ENCODE measurements around the gene RNF207.

DNA sequence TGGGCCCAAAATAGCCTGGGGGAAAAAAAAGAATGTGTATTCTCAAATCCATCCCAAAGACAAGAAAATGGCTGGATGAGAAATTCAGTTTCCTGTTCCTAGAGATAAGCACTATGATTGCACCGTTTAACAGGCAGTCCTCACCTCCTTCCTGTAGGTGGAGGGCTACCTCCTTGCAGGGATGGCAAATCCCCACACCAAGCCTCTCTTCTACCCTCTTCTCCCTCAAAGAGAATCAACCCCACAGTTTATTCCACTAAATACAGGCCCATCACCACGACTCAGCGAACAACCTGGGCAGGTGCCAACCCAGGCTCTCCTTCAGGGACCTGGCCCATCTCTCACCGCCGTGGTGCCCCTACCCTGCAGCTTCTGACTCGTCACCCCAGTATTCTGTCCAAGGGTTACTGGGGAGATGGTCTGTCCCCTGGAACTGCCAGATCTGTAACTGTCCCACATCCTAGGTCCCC is 22.4 kb upstream of the RNF207 start:
- TF ChIP-seq ZBTB8A (CRISPR knock-in tag; IDR thresholded peaks at IDR 0.05; ENCODE audit: borderline replicate concordance, low read depth): no peak
- TF ChIP-seq EP300 (IDR thresholded peaks at IDR 0.05; ENCODE audit: low read depth in 2 of 2, low read length in 2 of 2): no peak
- no peak for TF ChIP-seq EP300 (CRISPR knock-in tag; IDR thresholded peaks at IDR 0.05; ENCODE audit: borderline replicate concordance)
- no peak for TF ChIP-seq SIN3A (IDR thresholded peaks at IDR 0.05; ENCODE audit: borderline replicate concordance, low read depth, low read length)
- TF ChIP-seq, protein P1, sequence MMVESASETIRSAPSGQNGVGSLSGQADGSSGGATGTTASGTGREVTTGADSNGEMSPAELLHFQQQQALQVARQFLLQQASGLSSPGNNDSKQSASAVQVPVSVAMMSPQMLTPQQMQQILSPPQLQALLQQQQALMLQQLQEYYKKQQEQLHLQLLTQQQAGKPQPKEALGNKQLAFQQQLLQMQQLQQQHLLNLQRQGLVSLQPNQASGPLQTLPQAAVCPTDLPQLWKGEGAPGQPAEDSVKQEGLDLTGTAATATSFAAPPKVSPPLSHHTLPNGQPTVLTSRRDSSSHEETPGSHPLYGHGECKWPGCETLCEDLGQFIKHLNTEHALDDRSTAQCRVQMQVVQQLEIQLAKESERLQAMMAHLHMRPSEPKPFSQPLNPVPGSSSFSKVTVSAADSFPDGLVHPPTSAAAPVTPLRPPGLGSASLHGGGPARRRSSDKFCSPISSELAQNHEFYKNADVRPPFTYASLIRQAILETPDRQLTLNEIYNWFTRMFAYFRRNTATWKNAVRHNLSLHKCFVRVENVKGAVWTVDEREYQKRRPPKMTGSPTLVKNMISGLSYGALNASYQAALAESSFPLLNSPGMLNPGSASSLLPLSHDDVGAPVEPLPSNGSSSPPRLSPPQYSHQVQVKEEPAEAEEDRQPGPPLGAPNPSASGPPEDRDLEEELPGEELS (CRISPR knock-in tag; IDR thresholded peaks at IDR 0.05): no peak
- no peak for TF ChIP-seq ZNF660 (CRISPR knock-in tag; IDR thresholded peaks at IDR 0.05; ENCODE audit: borderline replicate concordance, low read depth)
- TF ChIP-seq, protein P2, sequence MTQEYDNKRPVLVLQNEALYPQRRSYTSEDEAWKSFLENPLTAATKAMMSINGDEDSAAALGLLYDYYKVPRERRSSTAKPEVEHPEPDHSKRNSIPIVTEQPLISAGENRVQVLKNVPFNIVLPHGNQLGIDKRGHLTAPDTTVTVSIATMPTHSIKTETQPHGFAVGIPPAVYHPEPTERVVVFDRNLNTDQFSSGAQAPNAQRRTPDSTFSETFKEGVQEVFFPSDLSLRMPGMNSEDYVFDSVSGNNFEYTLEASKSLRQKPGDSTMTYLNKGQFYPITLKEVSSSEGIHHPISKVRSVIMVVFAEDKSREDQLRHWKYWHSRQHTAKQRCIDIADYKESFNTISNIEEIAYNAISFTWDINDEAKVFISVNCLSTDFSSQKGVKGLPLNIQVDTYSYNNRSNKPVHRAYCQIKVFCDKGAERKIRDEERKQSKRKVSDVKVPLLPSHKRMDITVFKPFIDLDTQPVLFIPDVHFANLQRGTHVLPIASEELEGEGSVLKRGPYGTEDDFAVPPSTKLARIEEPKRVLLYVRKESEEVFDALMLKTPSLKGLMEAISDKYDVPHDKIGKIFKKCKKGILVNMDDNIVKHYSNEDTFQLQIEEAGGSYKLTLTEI (CRISPR knock-in tag; conservative IDR thresholded peaks at IDR 0.05): no peak
- TF ChIP-seq POLR2AphosphoS5 (IDR thresholded peaks at IDR 0.05; ENCODE audit: low read depth, low read length): no peak; the same call in none of the 2 replicates
- TF ChIP-seq, protein P3, sequence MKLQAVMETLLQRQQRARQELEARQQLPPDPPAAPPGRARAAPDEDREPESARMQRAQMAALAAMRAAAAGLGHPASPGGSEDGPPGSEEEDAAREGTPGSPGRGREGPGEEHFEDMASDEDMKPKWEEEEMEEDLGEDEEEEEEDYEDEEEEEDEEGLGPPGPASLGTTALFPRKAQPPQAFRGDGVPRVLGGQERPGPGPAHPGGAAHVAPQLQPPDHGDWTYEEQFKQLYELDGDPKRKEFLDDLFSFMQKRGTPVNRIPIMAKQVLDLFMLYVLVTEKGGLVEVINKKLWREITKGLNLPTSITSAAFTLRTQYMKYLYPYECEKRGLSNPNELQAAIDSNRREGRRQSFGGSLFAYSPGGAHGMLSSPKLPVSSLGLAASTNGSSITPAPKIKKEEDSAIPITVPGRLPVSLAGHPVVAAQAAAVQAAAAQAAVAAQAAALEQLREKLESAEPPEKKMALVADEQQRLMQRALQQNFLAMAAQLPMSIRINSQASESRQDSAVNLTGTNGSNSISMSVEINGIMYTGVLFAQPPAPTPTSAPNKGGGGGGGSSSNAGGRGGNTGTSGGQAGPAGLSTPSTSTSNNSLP (IDR thresholded peaks at IDR 0.05; ENCODE audit: low read depth, low read length): no peak
- no peak for TF ChIP-seq CBX1 (IDR thresholded peaks at IDR 0.05; ENCODE audit: low read depth)
- no peak for TF ChIP-seq MXI1 (IDR thresholded peaks at IDR 0.05; ENCODE audit: borderline replicate concordance, low read depth, low read length)
